Heart right ventricle (tissue), 16 donors: ENCODE results near the gene AHNAK2. TPM values are rescaled to one million over a fixed set of nuclear protein-coding genes. Genes with fewer than 3 reads are reported as not detected.
A peak's percentile ranks its signal among the peaks of the same experiment; 100 is the strongest.

Experiments used
- ATAC-seq, 8 donors: fragments of 200-7000 bp; cut with Tn5 transposase; one replicate each; pipeline ENCODE4 v1.9.1; 2020; ENCODE audit warnings: mild to moderate bottlenecking in 8 of 8, moderate library complexity in 8 of 8, moderate number of reproducible peaks in 1 of 8
- DNase-seq, 2 donors: peaks; one replicate each; pipeline ENCODE4 v3.0.0-alpha.2; 2020
- H3K27ac ChIP-seq, 10 donors: fragments of 200-600 bp; sonication (generic) in 2 of 10; one replicate each; pipeline versions ENCODE4 v1.5.0 to v1.8.0; 2020 to 2022; ENCODE audit warnings: mild to moderate bottlenecking in 3 of 10
- H3K27me3 ChIP-seq, 7 donors: fragments of 200-600 bp; one replicate each; pipeline ENCODE4 v1.8.0; 2021 to 2022; ENCODE audit warnings: mild to moderate bottlenecking in 2 of 7
- H3K36me3 ChIP-seq, 9 donors: fragments of 200-600 bp; sonication (generic) in 1 of 9; one replicate each; pipeline versions ENCODE4 v1.5.0 to v1.8.0; 2020 to 2022; ENCODE audit warnings: mild to moderate bottlenecking in 2 of 9
- H3K4me1 ChIP-seq, 9 donors: fragments of 200-600 bp; sonication (generic) in 1 of 9; one replicate each; pipeline versions ENCODE4 v1.5.0 to v1.8.0; 2020 to 2022; ENCODE audit warnings: mild to moderate bottlenecking in 4 of 9
- H3K4me3 ChIP-seq, 10 donors: fragments of 200-600 bp; sonication (generic) in 2 of 10; one replicate each; pipeline versions ENCODE4 v1.5.0 to v1.8.0; 2020 to 2022; ENCODE audit warnings: mild to moderate bottlenecking in 7 of 10, moderate library complexity in 2 of 10
- H3K9me3 ChIP-seq, 11 donors: fragments of 200-600 bp in 10 of 11; sonication (generic) in 2 of 11; one replicate each; pipeline versions ENCODE4 v1.5.0 to v1.8.0; 2013 to 2022; ENCODE audit warnings: mild to moderate bottlenecking in 2 of 11, control low read depth in 1 of 11, moderate library complexity in 1 of 11
- CTCF ChIP-seq, 9 donors: fragments of 200-600 bp; sonication (generic) in 2 of 9; IDR thresholded peaks; one replicate each; pipeline versions ENCODE4 v1.5.0 to v1.8.0; 2021 to 2022; ENCODE audit warnings: antibody characterized with exemption in 9 of 9, mild to moderate bottlenecking in 5 of 9, moderate library complexity in 1 of 9
- WGBS, 2 donors: extraction: QIAGEN DNeasy Blood & Tissue Kit; methylation state at CpG; one replicate each; pipeline ENCODE4 v1.1.7; 2013; ENCODE audit warnings: inconsistent platforms in 1 of 2; 5-methylcytosine and 5-hydroxymethylcytosine counted together
- intact Hi-C, 10 donors: fragments of 100-400 bp; cut with DNase I; formaldehyde crosslinking; loops; one replicate each; pipeline versions ENCODE4 v1.11.1 to v1.14.2; 2022
- polyA plus RNA-seq, 2 donors: library from polyadenylated mRNA; stranded (reverse); fragments of 200-250 nt; gene quantifications; one replicate each; pipeline ENCODE4 v1.2.3, GENCODE V29; 2013
- total RNA-seq, 10 donors: library from RNA; stranded (reverse); fragmentation: NEBNext Ultra II Directional in 3 of 10; extraction: Animal tissue kit (Norgen Biotek cat#: 25700) in 3 of 10; gene quantifications; one replicate each; pipeline versions ENCODE4 v1.2.1 to v1.2.4, GENCODE V29; 2021 to 2023
- donor health status: Arrhythmogenic right ventricular cardiomyopathy.
- donor health status: ischemic (EF 13 %, LVEDD 7.1; RV severe dilation, severe dysfunction).
- donor health status: healthy with polysubstance abuse.
- donor health status: DM: no; HTN: yes; CAD: no.
- donor health status: DM: no; HTN: no; CAD: no.
- donor health status: ischemic (EF 25% LVEDD 6.9; RV normal size, moderate dysfunction).
- donor health status: ischemic (EF 25% LVEDD 5.7; RV mildly dilated, moderate dysfunction).
- donor health status: healthy.
- donor health status: DM: yes; HTN: yes; CAD: no.
- donor health status: Ischemic cardiomyopathy.
- donor health status: ischemic (EF 35%, LVEDD 5.7; RV mildly dilated, moderate dysfunction).
- donor health status: nonischemic (EF 11% LVEDD 7.7; RV severe dilation, severe dysfunction).
- donor health status: DM: yes; HTN: yes; CAD: no.
- donor health status: PGD.
- donor health status: ischemic (EF 29% LVEDD 5.4; RV normal size, mild dysfunction).
- donor health status: nonischemic (EF 23%, LVEDD 6.1; RV moderate dilation, normal function).

Gene AHNAK2
- total and polyA plus RNA-seq, 12 donors = 1.1 to 29.5 (median 3.1) TPM

DNA sequence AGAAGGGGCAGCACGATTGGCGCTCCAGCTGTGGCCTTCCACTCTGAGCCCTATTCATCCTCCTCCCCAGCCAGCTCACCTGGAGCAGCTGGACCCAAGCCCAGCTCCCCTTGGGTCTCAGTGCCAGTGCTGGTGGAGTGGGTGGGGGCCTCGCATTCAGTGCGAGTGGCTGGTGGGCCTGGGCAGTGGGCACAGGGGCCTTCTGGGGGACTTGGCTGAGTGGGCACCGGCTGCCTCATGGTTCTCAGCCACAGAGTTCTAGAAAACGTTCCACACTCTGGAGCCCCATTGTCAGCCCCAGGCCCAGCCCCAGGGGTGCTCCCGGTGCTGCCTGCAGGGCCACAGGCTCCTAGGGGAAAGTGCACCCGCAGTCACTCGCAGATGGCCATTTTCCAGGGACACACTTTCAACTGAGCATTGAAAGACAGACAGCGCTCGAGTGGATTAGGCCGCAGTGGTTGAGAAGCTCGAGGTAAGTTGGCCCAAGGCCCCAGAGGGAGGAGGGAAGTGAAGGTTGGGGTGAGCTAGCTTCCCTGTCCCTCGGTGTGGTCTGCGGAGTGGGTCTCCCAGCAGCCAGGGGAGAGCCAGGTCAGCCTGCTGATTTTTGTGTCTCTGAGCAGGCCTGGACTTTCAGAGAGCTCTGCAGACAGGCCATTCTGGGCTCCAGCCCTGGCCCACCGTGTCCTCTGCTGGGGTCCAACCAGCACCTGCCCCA is 11.2 kb upstream of the AHNAK2 start:
- H3K27ac ChIP-seq = no peak overlapping the region
- H3K4me3 ChIP-seq = no peak overlapping the region
- no peak for ATAC-seq
- 90 to 91% methylated on average over 15 to 16 of the region's 16 CpGs for WGBS, 2 donors
- peaks cover 0 to 24% (median 0%) of the 10 kb centered on the region in 9 donors for H3K36me3 ChIP-seq
- H3K4me1 ChIP-seq = peaks cover 0 to 23% (median 11%) of the 10 kb centered on the region in 9 donors
- TF ChIP-seq CTCF (IDR thresholded peaks at IDR 0.05) = no peak
- H3K9me3 ChIP-seq = no peaks in the 10 kb centered on the region
- no peaks in the 10 kb centered on the region for H3K27me3 ChIP-seq
- intact Hi-C loops = loop anchor here in 1 of 10 donors (5.0 kb wide), 1 partner anchor 33 kb away; the partner anchor contains the start of gene CDCA4
- no peak for DNase-seq

- peaks cover 0 to 23% (median 11%) of the 10 kb centered on the region in 9 donors for H3K4me1 ChIP-seq
- H3K27me3 ChIP-seq = no peaks in the 10 kb centered on the region
- H3K9me3 ChIP-seq = no peaks in the 10 kb centered on the region
- ATAC-seq = no peak
- TF ChIP-seq CTCF (IDR thresholded peaks at IDR 0.05) = no peak
- 56 to 59% methylated on average over 19 of the region's 19 CpGs for WGBS, 2 donors
- peaks cover 0 to 4% (median 0%) of the 10 kb centered on the region in 9 donors for H3K36me3 ChIP-seq
- peak overlapping the region; percentile 59 to 98 (median 89) for H3K4me3 ChIP-seq
- peak overlapping the region in 3 of 10 donors; percentile 74 to 82 (median 82) for H3K27ac ChIP-seq
- no peak for DNase-seq
- intact Hi-C loops = loop anchor here in 1 of 10 donors (5.0 kb wide), 1 partner anchor 36 kb away; the partner anchor contains the start of gene CDCA4
These were observed 8.5 kb upstream of the AHNAK2 start for GRCh38 chr14:104986487-104987164.

GRCh38 chr14:104985675-104986486 is 7.7 kb upstream of the AHNAK2 start, which contains the start of gene CLBA1:
Gene CLBA1, plus strand, starts transcription at chr14:104985788. Its CDS starts 644 bp downstream, at chr14:104986432.
- Histone ChIP-seq H3K27ac (peak within 1 kb of the TSS in 9 of 10 donors; percentile 58 to 83 (median 74)), H3K27me3 (no peaks in the 10 kb centered on the region), H3K9me3 (no peaks in the 10 kb centered on the region), H3K4me3 (peak within 1 kb of the TSS; percentile 59 to 98 (median 89)), H3K4me1 (peaks cover 0 to 23% (median 11%) of the 10 kb centered on the region in 9 donors), H3K36me3 (peaks cover 0 to 4% (median 0%) of the 10 kb centered on the region in 9 donors)
- ATAC-seq (peak; percentile 93 to 97 (median 96)), DNase-seq (peak; percentile 85 to 92)
- no peak for TF ChIP-seq CTCF (IDR thresholded peaks at IDR 0.05)
- intact Hi-C loops = loop anchor here in 1 of 10 donors (5.0 kb wide), 1 partner anchor 36 kb away; the partner anchor contains the start of gene CDCA4
- 1% methylated on average over 56 to 77 of the region's 77 CpGs for WGBS, 2 donors
